IPS-20b (cell line): ENCODE measurements around the gene ESM1.

Experiments
- H3K27ac ChIP-seq: one replicate; pipeline ENCODE4 v1.5.1; 2013; ENCODE audit warnings: low read length
- H3K27me3 ChIP-seq: 2 replicates; pipeline ENCODE4 v1.6.1; 2013; ENCODE audit warnings: mild to moderate bottlenecking, low read length, inconsistent platforms; ENCODE audit not compliant: insufficient read depth
- H3K36me3 ChIP-seq: 2 replicates; pipeline ENCODE4 v1.6.1; 2013; ENCODE audit warnings: low read depth, mild to moderate bottlenecking, inconsistent platforms, low read length, moderate library complexity; ENCODE audit not compliant: insufficient read depth
- H3K4me1 ChIP-seq: 2 replicates; pipeline ENCODE4 v1.6.1; 2013; ENCODE audit warnings: mild to moderate bottlenecking, control low read depth, inconsistent platforms, low read length, moderate library complexity; ENCODE audit not compliant: insufficient read depth
- H3K4me3 ChIP-seq: 2 replicates; pipeline ENCODE4 v1.5.1; 2013; ENCODE audit warnings: mild to moderate bottlenecking, low read length, inconsistent platforms
- H3K9ac ChIP-seq: 2 replicates; pipeline ENCODE4 v1.6.1; 2013; ENCODE audit warnings: low read depth, mild to moderate bottlenecking, inconsistent platforms, low read length, moderate library complexity
- H3K9me3 ChIP-seq: 2 replicates; pipeline ENCODE4 v1.6.1; 2013; ENCODE audit warnings: mild to moderate bottlenecking, low read depth, low read length, inconsistent platforms; ENCODE audit not compliant: insufficient read depth

The ESM1 gene

GRCh38 chr5:54981928-54982327 lies 3.5 kb downstream of the ESM1 start:
- H3K27ac ChIP-seq: no peak overlapping the region
- no peaks in the 10 kb centered on the region for H3K9me3 ChIP-seq
- no peak overlapping the region for H3K9ac ChIP-seq
- no peaks in the 10 kb centered on the region for H3K36me3 ChIP-seq
- peaks cover 15% of the 10 kb centered on the region; the same call in 1 of the 2 replicates for H3K27me3 ChIP-seq
- no peak overlapping the region for H3K4me3 ChIP-seq
- H3K4me1 ChIP-seq: no peaks in the 10 kb centered on the region; the same call in 1 of the 2 replicates

DNA sequence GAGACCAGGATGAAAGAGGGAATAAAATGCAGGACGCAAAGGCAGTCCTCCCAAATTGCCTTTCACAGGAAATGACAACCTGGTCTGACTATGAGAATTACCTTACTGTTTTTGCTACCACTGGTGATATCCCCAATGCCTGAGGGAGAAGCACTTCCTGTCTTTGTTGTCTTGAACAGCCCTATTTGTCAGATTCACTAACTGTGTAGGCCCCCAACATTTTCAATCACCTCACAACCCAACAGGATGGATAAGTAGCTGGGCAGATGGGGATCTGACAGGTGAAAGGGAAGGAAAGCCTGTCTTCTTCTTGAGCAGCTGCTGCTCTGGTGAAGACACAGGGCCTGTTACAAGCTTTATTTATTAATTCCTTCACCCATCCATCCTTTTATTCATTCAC lies 9.7 kb downstream of the ESM1 start:
- Histone ChIP-seq H3K4me1 (no peaks in the 10 kb centered on the region), H3K36me3 (no peaks in the 10 kb centered on the region), H3K27me3 (no peaks in the 10 kb centered on the region), H3K9me3 (no peaks in the 10 kb centered on the region), H3K27ac (no peak overlapping the region), H3K9ac (no peak overlapping the region), H3K4me3 (no peak overlapping the region)

DNA sequence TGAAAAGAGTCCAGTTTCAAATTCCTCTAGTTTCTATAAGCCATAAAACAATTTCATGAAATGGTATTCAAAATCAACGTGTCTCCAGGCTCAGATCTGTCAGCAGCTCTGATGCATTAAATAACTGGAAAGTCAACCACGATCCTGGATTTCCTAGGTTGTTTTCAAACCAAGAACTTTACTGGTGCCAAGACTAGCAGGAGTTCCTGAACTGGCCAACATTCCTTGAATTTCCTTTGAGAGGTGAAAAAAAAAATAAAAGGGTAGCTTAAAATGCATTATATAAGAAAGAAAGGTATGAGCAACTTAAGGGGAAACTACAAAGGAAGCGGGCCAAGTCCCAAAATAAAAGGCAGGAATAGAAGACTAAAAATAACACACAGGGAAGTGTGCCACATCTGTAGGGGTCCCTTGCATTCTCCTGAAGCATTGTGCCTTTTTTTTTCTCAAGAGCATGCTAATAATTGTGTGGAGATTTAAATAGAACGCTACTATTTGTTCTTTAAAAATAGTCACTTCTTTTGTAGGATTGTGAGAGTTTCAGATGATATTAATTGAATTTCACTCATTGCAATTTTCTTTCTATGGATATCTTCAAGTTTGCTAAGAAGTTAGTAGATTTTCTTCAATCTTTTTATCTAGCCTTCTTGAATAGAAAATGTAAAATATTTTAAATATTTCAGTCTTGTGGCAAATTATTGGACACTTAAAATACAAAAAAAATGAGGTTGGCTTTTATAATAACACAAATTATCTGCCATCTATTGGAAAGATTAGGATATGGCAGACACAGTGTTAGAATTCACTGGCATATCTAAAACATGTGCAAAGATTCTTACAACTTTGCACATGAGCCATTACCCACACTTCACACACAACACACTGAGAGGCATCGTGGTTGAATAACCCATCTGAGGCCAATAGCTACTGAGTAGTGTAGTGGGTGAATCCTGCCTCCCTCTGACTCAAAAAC lies 15.3 kb downstream of the ESM1 start:
- Histone ChIP-seq H3K4me1 (no peaks in the 10 kb centered on the region), H3K27me3 (no peaks in the 10 kb centered on the region), H3K9ac (no peak overlapping the region), H3K36me3 (no peaks in the 10 kb centered on the region), H3K4me3 (no peak overlapping the region), H3K9me3 (no peaks in the 10 kb centered on the region), H3K27ac (no peak overlapping the region)

DNA sequence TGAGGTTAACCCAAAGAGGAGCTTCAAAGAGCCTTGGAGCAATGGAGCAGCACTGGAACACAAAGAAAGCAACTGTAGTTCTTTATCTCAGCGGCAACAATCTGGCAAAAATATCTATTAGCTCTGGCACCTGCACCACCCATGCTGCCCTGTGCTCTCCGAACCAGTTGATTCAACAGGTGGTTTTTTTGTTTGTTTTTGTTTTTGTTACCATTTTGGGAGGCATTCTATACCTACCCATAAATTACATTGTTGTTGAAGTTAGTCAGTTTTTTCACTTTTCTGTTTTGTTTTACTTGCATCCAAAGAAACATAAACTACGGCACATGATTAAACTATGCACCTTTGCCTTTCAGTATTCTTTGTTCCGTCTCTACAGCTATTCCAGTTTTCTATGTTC lies 16.2 kb downstream of the ESM1 start:
- Histone ChIP-seq H3K36me3 (no peaks in the 10 kb centered on the region), H3K4me3 (no peak overlapping the region), H3K27ac (no peak overlapping the region), H3K4me1 (no peaks in the 10 kb centered on the region), H3K9ac (no peak overlapping the region), H3K27me3 (no peaks in the 10 kb centered on the region), H3K9me3 (no peaks in the 10 kb centered on the region)

DNA sequence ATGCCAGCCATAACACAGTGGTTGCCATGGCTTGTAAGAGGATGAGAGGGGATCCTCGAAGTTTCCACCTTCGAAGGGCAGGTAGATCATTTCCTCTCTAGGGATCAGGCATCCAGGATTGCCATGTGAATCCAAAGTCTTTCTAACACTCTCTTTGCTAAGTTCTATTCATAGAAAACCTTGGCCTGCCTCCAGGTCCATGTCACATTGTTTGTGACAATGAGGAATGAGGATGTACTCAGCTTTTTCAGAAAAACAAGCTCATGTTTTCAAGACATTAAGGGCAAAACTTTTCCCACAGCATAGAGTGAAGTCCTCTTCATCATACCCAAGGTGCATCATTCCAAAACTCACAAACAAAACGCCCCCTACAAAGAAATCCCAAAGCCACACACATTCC lies 19.6 kb downstream of the ESM1 start:
- H3K27ac ChIP-seq: no peak overlapping the region

DNA sequence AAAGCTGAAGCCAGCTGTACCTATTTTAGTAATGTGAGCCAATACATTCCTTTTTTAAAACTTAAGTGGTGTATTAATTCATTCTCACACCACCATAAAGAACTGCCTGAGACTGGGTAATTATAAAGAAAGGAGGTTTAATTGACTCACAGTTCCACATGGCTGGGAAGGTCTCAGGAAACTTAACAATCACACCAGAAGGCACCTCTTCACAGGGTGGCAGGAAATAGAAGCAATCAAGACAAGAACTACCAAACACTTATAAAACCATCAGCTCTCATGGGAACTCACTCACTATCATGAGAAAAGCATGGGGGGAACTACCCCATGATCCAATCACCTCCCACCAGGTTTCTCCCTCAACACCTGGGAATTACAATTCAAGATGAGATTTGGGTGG lies 21.0 kb downstream of the ESM1 start:
- Histone ChIP-seq H3K9ac (no peak overlapping the region), H3K27me3 (no peaks in the 10 kb centered on the region), H3K36me3 (no peaks in the 10 kb centered on the region), H3K4me1 (no peaks in the 10 kb centered on the region), H3K9me3 (no peaks in the 10 kb centered on the region), H3K27ac (no peak overlapping the region), H3K4me3 (no peak overlapping the region)

More for the DNA sequence above, 19.6 kb downstream of the ESM1 start:
- no peaks in the 10 kb centered on the region for H3K27me3 ChIP-seq
- H3K4me1 ChIP-seq: no peaks in the 10 kb centered on the region
- no peaks in the 10 kb centered on the region for H3K36me3 ChIP-seq
- H3K4me3 ChIP-seq: no peak overlapping the region
- H3K9me3 ChIP-seq: no peaks in the 10 kb centered on the region
- no peak overlapping the region for H3K9ac ChIP-seq

- no peaks in the 10 kb centered on the region for H3K36me3 ChIP-seq
- H3K27ac ChIP-seq: no peak overlapping the region
- no peaks in the 10 kb centered on the region for H3K4me1 ChIP-seq
- H3K4me3 ChIP-seq: no peak overlapping the region
- H3K9ac ChIP-seq: no peak overlapping the region
- no peaks in the 10 kb centered on the region for H3K9me3 ChIP-seq
- no peaks in the 10 kb centered on the region for H3K27me3 ChIP-seq
These were observed 25.5 kb downstream of the ESM1 start for GRCh38 chr5:54959673-54960418.

- H3K9ac ChIP-seq: no peak overlapping the region
- no peaks in the 10 kb centered on the region for H3K36me3 ChIP-seq
- H3K4me1 ChIP-seq: no peaks in the 10 kb centered on the region
- H3K27ac ChIP-seq: no peak overlapping the region
- no peaks in the 10 kb centered on the region for H3K27me3 ChIP-seq
- no peaks in the 10 kb centered on the region for H3K9me3 ChIP-seq
- H3K4me3 ChIP-seq: no peak overlapping the region
These were observed 28.5 kb downstream of the ESM1 start for GRCh38 chr5:54956922-54957321.

DNA sequence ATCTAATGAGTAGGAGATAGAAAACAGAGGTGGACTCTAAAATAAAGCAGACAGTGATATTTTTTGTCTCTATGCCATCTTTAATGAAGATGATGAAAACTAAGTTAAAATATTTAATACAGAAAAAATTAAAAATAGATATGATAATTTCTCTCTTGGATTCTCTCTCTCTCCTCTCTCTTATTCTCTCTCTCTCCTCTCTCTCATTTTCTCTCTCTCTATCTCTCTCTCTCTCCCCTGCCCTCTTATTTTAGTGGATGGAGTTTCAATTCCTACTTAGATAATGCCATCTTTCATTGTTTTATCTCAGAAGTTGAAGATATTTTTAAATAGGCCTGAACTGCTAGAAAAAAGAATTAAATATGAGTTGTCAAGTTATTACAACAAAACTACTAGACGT lies 38.2 kb downstream of the ESM1 start:
- H3K9ac ChIP-seq: no peak overlapping the region
- no peaks in the 10 kb centered on the region for H3K9me3 ChIP-seq
- no peaks in the 10 kb centered on the region for H3K36me3 ChIP-seq
- no peak overlapping the region for H3K4me3 ChIP-seq
- H3K4me1 ChIP-seq: no peaks in the 10 kb centered on the region
- no peak overlapping the region for H3K27ac ChIP-seq
- no peaks in the 10 kb centered on the region for H3K27me3 ChIP-seq

DNA sequence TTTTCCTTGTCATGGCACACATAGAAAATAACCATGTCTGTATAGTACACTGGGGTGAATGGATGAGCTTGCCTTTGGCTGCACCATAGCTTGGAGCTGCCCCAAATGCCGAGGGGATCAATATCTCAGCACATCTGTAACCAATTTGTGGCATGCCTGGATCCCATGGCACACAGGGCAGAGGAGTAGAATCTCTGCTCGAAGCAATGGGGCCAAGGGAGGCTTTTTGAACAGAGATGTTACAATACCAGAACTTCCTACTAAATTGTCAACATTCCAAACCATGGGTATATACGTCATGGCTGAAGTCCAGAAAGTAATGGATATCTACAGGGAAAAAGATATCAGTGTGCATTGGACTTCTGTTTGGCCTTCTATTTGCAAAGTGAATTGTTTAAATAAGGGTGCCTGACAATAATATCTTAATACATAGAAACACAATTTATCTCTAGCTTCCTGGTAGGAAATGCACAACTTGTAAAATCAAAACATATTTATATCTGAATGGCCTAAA lies 39.0 kb downstream of the ESM1 start:
- Histone ChIP-seq H3K27me3 (no peaks in the 10 kb centered on the region), H3K36me3 (no peaks in the 10 kb centered on the region), H3K4me1 (no peaks in the 10 kb centered on the region), H3K27ac (no peak overlapping the region), H3K9me3 (no peaks in the 10 kb centered on the region), H3K9ac (no peak overlapping the region), H3K4me3 (no peak overlapping the region)

GRCh38 chr5:54944364-54944763 lies 41.0 kb downstream of the ESM1 start:
- Histone ChIP-seq H3K27ac (no peak overlapping the region), H3K9me3 (no peaks in the 10 kb centered on the region), H3K9ac (no peak overlapping the region), H3K27me3 (no peaks in the 10 kb centered on the region), H3K4me3 (no peak overlapping the region), H3K36me3 (no peaks in the 10 kb centered on the region), H3K4me1 (no peaks in the 10 kb centered on the region; the same call in 1 of the 2 replicates)
